Adrenal gland (tissue), 12 donors: Measurements from ENCODE around the gene MAP2K4. TPM values are rescaled to one million over a fixed set of nuclear protein-coding genes. Genes with fewer than 3 reads are reported as not detected.

Experiments
- DNase-seq, 7 donors: peaks; one replicate each; pipeline ENCODE4 v3.0.0-alpha.2; 2019 to 2020
- H3K27ac ChIP-seq, 5 donors: fragments of 200-600 bp; sonication (generic) in 4 of 5; 1 replicate in 3 of 5; 2 replicates in 2 of 5; pipeline versions ENCODE4 v1.5.1 to v1.8.0; 2016 to 2020; ENCODE audit warnings: mild to moderate bottlenecking in 1 of 5
- H3K27me3 ChIP-seq: fragments of 200-600 bp; 2 replicates; pipeline ENCODE4 v1.8.0; 2021
- H3K36me3 ChIP-seq, 2 donors: fragments of 200-600 bp; replicated peaks in 1 of 2; 1 replicate in 1 of 2; 2 replicates in 1 of 2; pipeline versions ENCODE4 v1.5.1 to v1.8.0; 2018 to 2022
- H3K4me1 ChIP-seq, 2 donors: fragments of 200-600 bp; replicated peaks in 1 of 2; 1 replicate in 1 of 2; 2 replicates in 1 of 2; pipeline versions ENCODE4 v1.5.1 to v1.8.0; 2018 to 2021
- H3K4me3 ChIP-seq, 4 donors: fragments of 200-600 bp; sonication (generic) in 3 of 4; one replicate each; pipeline ENCODE4 v1.5.1; 2016 to 2018
- H3K9me3 ChIP-seq, 3 donors: fragments of 200-600 bp; sonication (generic) in 1 of 3; replicated peaks in 1 of 3; 1 replicate in 2 of 3; 2 replicates in 1 of 3; pipeline versions ENCODE4 v1.5.1 to v1.8.0; 2016 to 2021
- POLR2A ChIP-seq, 2 donors: fragments of 450-650 bp; IDR thresholded peaks; one replicate each; pipeline ENCODE4 v1.6.1; 2017; ENCODE audit warnings: antibody characterized with exemption in 2 of 2, mild to moderate bottlenecking in 2 of 2, moderate library complexity in 1 of 2
- WGBS, 4 donors: extraction: QIAGEN DNeasy Blood & Tissue Kit in 2 of 4; methylation state at CpG; one replicate each; pipeline versions ENCODE4 v1.1.5 to v1.1.7; 2013 to 2017; 5-methylcytosine and 5-hydroxymethylcytosine counted together
- intact Hi-C, 2 donors: fragments of 100-400 bp; cut with DNase I; formaldehyde crosslinking; loops; one replicate each; pipeline versions ENCODE4 v1.14.1 to v1.15.0; 2022 to 2023
- polyA plus RNA-seq, 3 donors: library from polyadenylated mRNA; stranded (reverse); fragments of 200-250 nt in 2 of 3; fragments of 350-450 nt in 1 of 3; fragmentation: Illumina TruSeq in 1 of 3; extraction: RNeasy Lipid Tissue Mini Kit (QIAGEN cat#74804) in 1 of 3; gene quantifications; one replicate each; pipeline ENCODE4 v1.2.3, GENCODE V29; 2013 to 2014
- total RNA-seq, 9 donors: library from RNA; depleted of rRNA in 4 of 9; stranded (reverse); fragments of >200 nt in 4 of 9; fragments of 120-200 nt in 1 of 9; fragmentation: NEBNext Ultra II Directional in 1 of 9; extraction: Animal tissue kit (Norgen Biotek cat#: 25700) in 1 of 9; gene quantifications; one replicate each; pipeline versions ENCODE4 v1.1.0 to v1.2.4, GENCODE V29; 2013 to 2023
- TF ChIP-seq, protein P1 (sequence below), 6 experiments: fragments of 450-650 bp in 4 of 6; fragments of 200-600 bp in 2 of 6; sonication (generic) in 1 of 6; IDR thresholded peaks; 1 replicate in 5 of 6; 2 replicates in 1 of 6; pipeline versions ENCODE4 v1.5.1 to v1.8.0; 2016 to 2021; ENCODE audit warnings: antibody characterized with exemption in 6 of 6, mild to moderate bottlenecking in 2 of 6, moderate library complexity in 1 of 6
- donor health status: healthy with polysubstance abuse.
- donor health status: Bipolar disorder and iron deficiency.
- donor health status: DM: yes; HTN: yes; CAD: no.
- donor health status: DM: no; HTN: no; CAD: no.
- donor health status: DM: no; HTN: no; CAD: no.
- donor health status: DM: yes; HTN: yes; CAD: no.

MAP2K4 gene
- total and polyA plus RNA-seq, 12 donors = 12.5 to 55.7 (median 32.0) TPM

DNA sequence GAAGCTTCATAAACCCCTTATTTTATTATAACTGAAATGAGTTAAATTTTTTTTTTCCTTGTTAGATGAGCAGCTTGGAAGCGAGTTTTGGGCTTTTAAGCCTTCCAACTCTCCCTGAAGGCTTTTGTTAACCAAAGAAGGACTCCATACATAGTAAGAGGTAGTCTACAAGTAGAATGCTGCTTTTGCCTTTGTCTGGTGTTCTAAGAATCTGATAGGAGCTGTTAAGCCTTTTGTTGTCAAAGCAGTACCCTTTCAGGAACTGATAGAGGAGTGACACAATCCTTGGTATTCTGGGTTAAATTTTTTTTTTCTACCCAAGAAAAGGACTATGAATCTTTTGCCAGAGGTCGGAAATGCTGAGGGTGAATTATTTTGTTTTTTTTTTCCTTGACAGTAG is 26.1 kb downstream of the MAP2K4 start:
- Histone ChIP-seq H3K27ac (no peak overlapping the region), H3K27me3 (no peaks in the 10 kb centered on the region), H3K4me3 (no peak overlapping the region), H3K9me3 (no peaks in the 10 kb centered on the region), H3K36me3 (no peaks in the 10 kb centered on the region), H3K4me1 (peaks cover 4 to 42% of the 10 kb centered on the region in 2 donors)
- WGBS, 4 donors = 54 to 61% (median 57%) methylated on average over 2 of the region's 2 CpGs
- no peak for DNase-seq
- no peak for TF ChIP-seq POLR2A (IDR thresholded peaks at IDR 0.05)
- TF ChIP-seq, protein P1, sequence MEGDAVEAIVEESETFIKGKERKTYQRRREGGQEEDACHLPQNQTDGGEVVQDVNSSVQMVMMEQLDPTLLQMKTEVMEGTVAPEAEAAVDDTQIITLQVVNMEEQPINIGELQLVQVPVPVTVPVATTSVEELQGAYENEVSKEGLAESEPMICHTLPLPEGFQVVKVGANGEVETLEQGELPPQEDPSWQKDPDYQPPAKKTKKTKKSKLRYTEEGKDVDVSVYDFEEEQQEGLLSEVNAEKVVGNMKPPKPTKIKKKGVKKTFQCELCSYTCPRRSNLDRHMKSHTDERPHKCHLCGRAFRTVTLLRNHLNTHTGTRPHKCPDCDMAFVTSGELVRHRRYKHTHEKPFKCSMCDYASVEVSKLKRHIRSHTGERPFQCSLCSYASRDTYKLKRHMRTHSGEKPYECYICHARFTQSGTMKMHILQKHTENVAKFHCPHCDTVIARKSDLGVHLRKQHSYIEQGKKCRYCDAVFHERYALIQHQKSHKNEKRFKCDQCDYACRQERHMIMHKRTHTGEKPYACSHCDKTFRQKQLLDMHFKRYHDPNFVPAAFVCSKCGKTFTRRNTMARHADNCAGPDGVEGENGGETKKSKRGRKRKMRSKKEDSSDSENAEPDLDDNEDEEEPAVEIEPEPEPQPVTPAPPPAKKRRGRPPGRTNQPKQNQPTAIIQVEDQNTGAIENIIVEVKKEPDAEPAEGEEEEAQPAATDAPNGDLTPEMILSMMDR (IDR thresholded peaks at IDR 0.05) = no peak
- intact Hi-C loops = loop anchor here in 1 of 2 donors (10.0 kb wide), 1 partner anchor 58 kb away; no protein-coding TSS in a partner anchor

DNA sequence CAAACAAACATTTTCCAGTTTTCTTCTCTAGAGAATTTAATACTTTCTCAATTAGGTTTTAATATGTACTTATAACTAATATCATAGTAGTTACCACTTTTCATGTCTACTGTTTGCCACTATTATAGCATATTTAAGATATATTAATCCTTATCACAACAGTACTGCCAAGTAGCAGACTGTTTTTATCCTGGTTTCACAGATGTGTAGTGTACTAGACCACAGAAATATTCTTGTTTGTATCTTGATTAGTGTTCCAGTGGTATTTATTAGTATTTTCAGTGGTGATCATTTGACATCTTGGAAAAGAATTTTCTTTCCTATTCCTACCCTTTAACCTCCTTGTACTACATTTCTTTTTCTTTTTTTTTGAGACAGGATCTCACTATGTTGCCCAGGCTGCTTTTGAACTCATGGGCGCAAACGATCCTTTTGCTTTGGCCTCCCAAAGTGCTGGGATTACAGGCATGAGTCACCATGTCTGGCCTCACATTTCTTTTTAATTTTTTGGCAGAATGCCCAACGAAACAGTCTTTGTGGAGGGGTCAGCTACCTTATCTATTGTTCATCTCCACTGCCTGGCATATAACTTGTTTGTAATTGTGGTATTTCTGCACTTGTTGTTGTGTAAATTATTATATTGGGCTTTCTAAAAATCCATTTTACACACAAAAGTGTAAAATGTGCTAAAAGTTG is 27.2 kb downstream of the MAP2K4 start:
- Histone ChIP-seq H3K4me1 (peaks cover 6 to 49% of the 10 kb centered on the region in 2 donors), H3K27me3 (no peaks in the 10 kb centered on the region), H3K9me3 (no peaks in the 10 kb centered on the region), H3K4me3 (no peak overlapping the region), H3K27ac (no peak overlapping the region), H3K36me3 (no peaks in the 10 kb centered on the region)
- TF ChIP-seq POLR2A (IDR thresholded peaks at IDR 0.05) = no peak
- TF ChIP-seq, protein P1 (IDR thresholded peaks at IDR 0.05) = no peak
- intact Hi-C loops = loop anchor here in 1 of 2 donors (10.0 kb wide), 1 partner anchor 57 kb away; no protein-coding TSS in a partner anchor
- DNase-seq = peak in 2 of 7 donors; percentile 10 to 25
- 44 to 56% (median 46%) methylated on average over 3 of the region's 3 CpGs for WGBS, 4 donors

DNA sequence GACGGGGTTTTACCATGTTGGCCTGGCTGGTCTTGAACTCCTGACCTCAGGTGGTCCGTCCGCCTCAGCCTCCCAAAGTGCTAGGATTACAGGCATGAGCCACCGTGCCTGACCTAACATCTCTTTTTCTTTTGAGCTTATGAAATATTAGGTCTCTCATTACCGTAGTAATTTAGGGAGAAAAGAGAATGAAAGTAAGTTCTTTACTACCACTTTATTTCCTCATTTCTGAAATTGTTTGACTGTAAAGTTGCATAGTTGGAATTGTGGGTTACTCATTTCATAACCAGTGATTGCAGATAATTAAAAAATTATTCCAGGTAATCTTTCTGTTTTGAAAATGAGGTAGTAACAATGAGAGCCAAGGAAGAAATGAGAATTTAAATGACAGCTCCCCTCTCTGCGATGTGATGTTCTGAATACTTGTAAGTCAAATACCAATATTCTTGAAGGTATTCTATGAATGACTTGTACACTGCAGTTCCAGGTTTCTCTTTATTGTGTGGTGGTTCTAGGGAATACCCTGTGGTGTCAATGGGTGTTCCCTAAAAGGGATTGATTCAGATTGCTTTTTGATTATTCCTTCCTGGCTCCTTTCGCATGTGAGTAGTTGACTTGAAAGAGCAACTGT is 28.3 kb downstream of the MAP2K4 start:
- no peaks in the 10 kb centered on the region for H3K9me3 ChIP-seq
- intact Hi-C loops = loop anchor here in 1 of 2 donors (10.0 kb wide), 1 partner anchor 56 kb away; no protein-coding TSS in a partner anchor
- no peaks in the 10 kb centered on the region for H3K27me3 ChIP-seq
- no peaks in the 10 kb centered on the region for H3K36me3 ChIP-seq
- H3K27ac ChIP-seq = no peak overlapping the region
- TF ChIP-seq, protein P1 (IDR thresholded peaks at IDR 0.05) = no peak
- TF ChIP-seq POLR2A (IDR thresholded peaks at IDR 0.05) = no peak
- H3K4me1 ChIP-seq = peaks cover 14 to 61% of the 10 kb centered on the region in 2 donors
- no peak for DNase-seq
- WGBS, 4 donors = 89 to 92% (median 92%) methylated on average over 7 of the region's 7 CpGs
- no peak overlapping the region for H3K4me3 ChIP-seq

DNA sequence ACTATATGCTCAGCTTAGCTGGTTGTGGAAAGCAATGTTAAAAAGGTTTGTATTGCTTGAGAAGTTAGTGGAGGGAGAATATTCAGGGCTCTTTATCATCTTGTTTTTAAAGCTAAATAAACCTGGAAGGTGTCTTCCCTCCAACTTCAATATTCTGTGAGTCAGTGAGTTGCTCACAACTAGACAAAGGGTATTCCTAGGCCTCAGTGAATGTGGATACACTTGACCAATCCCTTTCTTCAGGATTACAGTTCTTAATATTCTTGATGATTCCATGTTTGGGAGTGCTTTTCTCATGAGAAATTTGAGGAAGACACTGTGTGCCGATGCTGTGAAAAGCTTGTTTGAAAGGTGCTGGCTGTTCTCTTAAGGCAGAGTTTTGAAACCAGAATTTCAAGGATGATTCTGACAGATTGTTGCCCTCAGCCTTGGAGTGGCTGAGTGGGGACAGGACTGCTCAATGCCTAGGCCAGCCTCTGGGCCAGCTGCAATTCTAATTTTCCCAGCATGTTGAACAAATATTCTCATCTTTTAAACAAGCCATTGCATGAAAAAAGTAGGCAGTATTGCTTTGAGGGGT is 30.1 kb downstream of the MAP2K4 start:
- Histone ChIP-seq H3K36me3 (no peaks in the 10 kb centered on the region), H3K27me3 (no peaks in the 10 kb centered on the region), H3K9me3 (no peaks in the 10 kb centered on the region), H3K4me3 (no peak overlapping the region), H3K4me1 (peaks cover 9 to 60% of the 10 kb centered on the region in 2 donors), H3K27ac (peak overlapping the region in 1 of 5 donors; percentile 19)
- WGBS, 4 donors = 33 to 58% (median 38%) methylated on average over 1 of the region's 1 CpG
- DNase-seq = peak in 2 of 7 donors; percentile 24 to 26
- TF ChIP-seq, protein P1 (IDR thresholded peaks at IDR 0.05) = no peak
- no peak for TF ChIP-seq POLR2A (IDR thresholded peaks at IDR 0.05)
- intact Hi-C loops = no loop called here
